ENCODE results near the gene EP400.

EP400 gene

DNA sequence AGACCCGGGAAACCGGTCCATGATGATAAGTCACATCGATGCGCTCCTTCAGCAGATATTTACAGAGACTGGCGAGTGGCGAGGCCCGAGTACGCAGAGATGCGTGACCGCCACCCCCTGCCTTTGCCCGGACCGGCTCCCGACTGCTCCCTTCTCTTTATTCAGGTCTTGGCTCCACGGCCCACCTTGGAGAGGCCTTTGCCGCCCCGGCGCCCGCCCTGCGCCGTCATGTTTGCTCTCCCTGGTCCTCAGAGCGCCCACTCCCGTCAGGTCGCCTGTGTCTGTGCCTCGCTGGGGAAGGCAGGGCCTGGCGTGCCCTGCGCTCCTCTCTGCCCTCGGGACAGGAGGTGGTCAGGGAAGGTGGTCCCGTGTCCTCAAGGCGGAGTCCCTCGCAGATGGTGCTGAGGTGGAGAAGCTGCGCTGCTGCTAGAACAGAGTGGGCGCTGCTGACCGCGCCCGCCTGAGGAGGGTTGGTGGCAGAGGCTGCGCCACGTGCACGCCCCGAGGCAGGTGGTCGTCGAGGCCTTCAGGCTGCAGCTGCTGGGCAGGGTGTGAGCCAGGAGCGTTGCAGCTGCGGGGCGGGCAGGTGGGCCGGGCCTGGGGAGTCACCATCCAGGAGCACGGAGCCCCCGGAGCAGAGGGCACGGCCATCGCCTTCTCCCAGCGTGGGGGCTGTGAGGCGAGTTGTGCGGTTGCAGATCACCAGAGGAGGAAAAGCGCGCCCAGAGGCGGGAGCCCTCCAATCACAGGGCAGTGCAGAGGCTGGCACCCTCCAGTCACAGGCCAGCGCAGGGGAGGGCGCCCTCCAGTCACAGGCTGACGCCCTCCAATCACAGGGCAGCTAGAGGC lies 167.2 kb downstream of the EP400 start:
- H3K27me3 ChIP-seq (ENCODE audit: control insufficient read depth in 1 of 2, insufficient read depth in 2 of 2, low read length in 2 of 2): no peaks in the 10 kb centered on the region
- H3K36me3 ChIP-seq (ENCODE audit: control insufficient read depth in 2 of 2, insufficient read depth in 2 of 2, low read length in 2 of 2): peaks cover 33 to 34% of the 10 kb centered on the region in 2 donors
- no peak overlapping the region for H3K9ac ChIP-seq (ENCODE audit: low read length in 2 of 2)
- no peak overlapping the region for H3K27ac ChIP-seq (ENCODE audit: low read length)
- H3K4me1 ChIP-seq (ENCODE audit: control insufficient read depth, insufficient read depth, low read length): peaks cover under 1% of the 10 kb centered on the region
- no peak overlapping the region for H3K4me3 ChIP-seq (ENCODE audit: low read length in 2 of 2)
- no peaks in the 10 kb centered on the region for H3K9me3 ChIP-seq (ENCODE audit: control insufficient read depth in 2 of 2, low read length in 2 of 2)

DNA sequence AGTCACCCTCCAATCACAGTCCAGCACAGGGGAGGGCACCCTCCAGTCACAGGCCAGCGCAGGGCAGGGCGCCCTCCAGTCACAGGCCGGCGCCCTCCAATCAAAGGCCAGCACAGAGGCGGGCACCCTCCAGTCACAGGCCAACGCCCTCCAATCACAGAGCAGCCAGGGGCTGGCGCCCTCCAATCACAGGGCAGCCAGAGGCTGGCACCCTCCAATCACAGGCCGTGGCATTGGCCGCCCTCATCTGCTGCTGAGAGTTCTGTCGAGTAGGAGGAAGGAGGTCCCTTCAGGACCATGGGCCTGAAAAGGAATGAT lies 167.8 kb downstream of the EP400 start:
- no peak overlapping the region for H3K4me3 ChIP-seq (ENCODE audit: low read length in 2 of 2)
- H3K9me3 ChIP-seq (ENCODE audit: control insufficient read depth in 2 of 2, low read length in 2 of 2): no peaks in the 10 kb centered on the region
- no peaks in the 10 kb centered on the region for H3K4me1 ChIP-seq (ENCODE audit: control insufficient read depth, insufficient read depth, low read length)
- no peaks in the 10 kb centered on the region for H3K27me3 ChIP-seq (ENCODE audit: control insufficient read depth in 1 of 2, insufficient read depth in 2 of 2, low read length in 2 of 2)
- no peak overlapping the region for H3K27ac ChIP-seq (ENCODE audit: low read length)
- H3K36me3 ChIP-seq (ENCODE audit: control insufficient read depth in 2 of 2, insufficient read depth in 2 of 2, low read length in 2 of 2): peaks cover 37% of the 10 kb centered on the region in 2 donors
- H3K9ac ChIP-seq (ENCODE audit: low read length in 2 of 2): no peak overlapping the region

DNA sequence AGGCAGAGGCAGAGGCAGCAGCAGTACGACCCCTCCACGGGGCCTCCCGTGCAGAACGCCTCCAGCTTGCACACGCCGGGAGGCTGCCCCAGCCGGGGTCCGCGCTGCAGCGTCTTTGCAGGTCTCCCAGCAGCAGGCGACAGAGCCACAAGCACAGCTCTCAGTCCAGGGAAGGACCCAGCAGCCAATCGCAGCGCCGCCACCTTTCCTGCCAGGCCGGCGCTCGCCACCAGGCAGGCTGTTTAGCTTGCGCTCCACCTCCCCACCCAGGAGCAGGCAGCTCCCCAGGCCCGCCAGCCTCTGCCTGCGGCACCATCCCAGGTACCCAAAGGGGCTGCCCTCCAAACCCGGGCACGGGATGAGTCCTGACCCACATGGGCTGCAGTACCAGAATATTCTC lies 169.1 kb downstream of the EP400 start:
- Histone ChIP-seq H3K4me3 (ENCODE audit: low read length in 2 of 2) (no peak overlapping the region), H3K9me3 (ENCODE audit: control insufficient read depth in 2 of 2, low read length in 2 of 2) (no peaks in the 10 kb centered on the region), H3K27me3 (ENCODE audit: control insufficient read depth in 1 of 2, insufficient read depth in 2 of 2, low read length in 2 of 2) (no peaks in the 10 kb centered on the region), H3K36me3 (ENCODE audit: control insufficient read depth in 2 of 2, insufficient read depth in 2 of 2, low read length in 2 of 2) (peaks cover 32 to 36% of the 10 kb centered on the region in 2 donors), H3K27ac (ENCODE audit: low read length) (no peak overlapping the region), H3K9ac (ENCODE audit: low read length in 2 of 2) (no peak overlapping the region), H3K4me1 (ENCODE audit: control insufficient read depth, insufficient read depth, low read length) (no peaks in the 10 kb centered on the region)

DNA sequence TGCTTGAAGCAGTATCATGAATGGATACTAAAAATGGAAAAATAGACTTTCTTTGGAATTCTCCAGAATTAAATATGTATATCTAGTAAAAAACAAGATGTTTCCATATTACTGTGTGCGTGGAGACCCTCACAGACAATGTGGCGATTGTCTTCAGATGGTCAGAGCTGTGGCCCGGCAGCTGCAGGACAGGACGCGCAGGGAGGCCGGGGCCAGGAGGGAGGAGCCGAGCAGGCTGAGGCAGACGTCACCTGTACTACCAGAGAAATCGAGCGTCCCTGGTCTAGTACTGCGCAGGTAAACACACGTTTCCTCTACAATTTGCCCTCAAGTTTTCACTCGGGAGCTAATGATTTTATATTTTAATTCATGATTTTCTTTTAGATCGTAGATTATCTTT lies 171.5 kb downstream of the EP400 start:
- Histone ChIP-seq H3K27ac (ENCODE audit: low read length) (no peak overlapping the region), H3K9ac (ENCODE audit: low read length in 2 of 2) (no peak overlapping the region), H3K4me1 (ENCODE audit: control insufficient read depth, insufficient read depth, low read length) (no peaks in the 10 kb centered on the region), H3K9me3 (ENCODE audit: control insufficient read depth in 2 of 2, low read length in 2 of 2) (no peaks in the 10 kb centered on the region), H3K27me3 (ENCODE audit: control insufficient read depth in 1 of 2, insufficient read depth in 2 of 2, low read length in 2 of 2) (no peaks in the 10 kb centered on the region), H3K4me3 (ENCODE audit: low read length in 2 of 2) (no peak overlapping the region), H3K36me3 (ENCODE audit: control insufficient read depth in 2 of 2, insufficient read depth in 2 of 2, low read length in 2 of 2) (peaks cover 29 to 36% of the 10 kb centered on the region in 2 donors)

DNA sequence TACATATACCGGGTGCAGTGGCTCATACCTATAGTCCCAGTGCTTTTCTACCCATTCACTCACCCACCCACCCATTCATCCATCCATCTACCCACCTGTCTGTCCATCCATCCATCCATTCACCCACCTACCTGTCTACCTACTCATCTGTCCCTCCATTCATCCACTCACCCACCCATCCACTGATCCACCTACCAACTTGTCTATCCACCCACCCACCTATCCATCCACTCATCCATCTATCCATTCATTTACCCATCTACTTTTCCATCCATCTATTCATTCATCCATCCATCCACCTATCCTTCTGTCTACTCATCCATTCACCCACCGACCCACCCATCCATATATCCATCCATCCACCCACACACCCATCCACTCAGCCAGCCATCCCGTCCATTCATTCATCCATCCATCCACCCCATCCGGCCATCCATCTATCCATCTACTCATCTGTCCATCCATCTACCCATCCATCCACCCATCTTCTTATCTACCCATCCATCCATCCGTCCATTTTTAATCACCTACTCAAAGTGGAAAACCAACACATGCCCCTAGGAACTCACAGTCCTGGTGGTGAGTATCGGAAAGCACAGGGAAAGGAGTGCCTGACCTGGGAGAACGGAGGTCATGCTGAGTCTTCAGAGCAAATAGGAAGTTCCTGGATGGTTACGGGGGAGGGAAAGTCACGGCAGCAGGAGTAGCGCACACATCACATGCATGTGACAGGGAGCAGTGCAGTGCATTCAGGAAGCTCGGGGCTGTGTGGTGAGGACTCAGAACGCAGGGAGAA lies 174.4 kb downstream of the EP400 start:
- H3K9me3 ChIP-seq (ENCODE audit: control insufficient read depth in 2 of 2, low read length in 2 of 2): no peaks in the 10 kb centered on the region
- no peak overlapping the region for H3K9ac ChIP-seq (ENCODE audit: low read length in 2 of 2)
- no peaks in the 10 kb centered on the region for H3K27me3 ChIP-seq (ENCODE audit: control insufficient read depth in 1 of 2, insufficient read depth in 2 of 2, low read length in 2 of 2)
- no peak overlapping the region for H3K4me3 ChIP-seq (ENCODE audit: low read length in 2 of 2)
- H3K4me1 ChIP-seq (ENCODE audit: control insufficient read depth, insufficient read depth, low read length): no peaks in the 10 kb centered on the region
- no peak overlapping the region for H3K27ac ChIP-seq (ENCODE audit: low read length)
- H3K36me3 ChIP-seq (ENCODE audit: control insufficient read depth in 2 of 2, insufficient read depth in 2 of 2, low read length in 2 of 2): peaks cover 41% of the 10 kb centered on the region in 2 donors

DNA sequence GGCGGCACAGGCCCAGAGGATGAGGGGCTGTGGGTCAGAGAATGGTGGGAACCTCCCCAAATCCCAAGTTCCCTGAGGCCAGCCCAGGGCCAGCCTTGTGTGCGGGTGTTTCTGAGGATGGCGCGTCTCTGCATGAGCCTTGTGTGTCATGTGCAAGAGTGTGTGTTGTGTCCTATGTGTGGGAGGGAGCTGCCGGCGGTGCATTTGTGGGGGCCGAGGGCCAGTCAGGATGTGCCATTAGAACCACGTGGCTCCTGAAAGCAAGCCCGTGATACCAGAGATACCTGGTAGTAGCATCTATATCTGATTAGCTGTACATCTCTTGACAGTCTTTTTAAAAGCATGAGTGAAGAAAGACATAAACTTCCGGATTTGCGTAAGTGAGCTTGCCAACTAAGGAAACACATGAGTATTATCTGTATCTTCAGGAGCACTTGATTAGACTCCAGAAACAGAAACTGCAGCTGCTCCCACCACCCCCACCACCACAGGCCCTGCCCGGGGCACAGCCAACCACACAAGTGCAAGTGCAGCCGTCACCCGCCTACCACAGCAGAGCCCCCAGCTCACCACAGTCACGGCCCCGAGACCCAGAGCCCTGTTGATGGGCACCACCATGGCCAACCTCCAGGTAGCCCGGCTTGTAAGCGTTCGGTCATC lies 175.2 kb downstream of the EP400 start:
- no peaks in the 10 kb centered on the region for H3K27me3 ChIP-seq (ENCODE audit: control insufficient read depth in 1 of 2, insufficient read depth in 2 of 2, low read length in 2 of 2)
- peaks cover 41% of the 10 kb centered on the region in 2 donors for H3K36me3 ChIP-seq (ENCODE audit: control insufficient read depth in 2 of 2, insufficient read depth in 2 of 2, low read length in 2 of 2)
- no peak overlapping the region for H3K27ac ChIP-seq (ENCODE audit: low read length)
- no peaks in the 10 kb centered on the region for H3K9me3 ChIP-seq (ENCODE audit: control insufficient read depth in 2 of 2, low read length in 2 of 2)
- H3K9ac ChIP-seq (ENCODE audit: low read length in 2 of 2): no peak overlapping the region
- no peaks in the 10 kb centered on the region for H3K4me1 ChIP-seq (ENCODE audit: control insufficient read depth, insufficient read depth, low read length)
- no peak overlapping the region for H3K4me3 ChIP-seq (ENCODE audit: low read length in 2 of 2)

DNA sequence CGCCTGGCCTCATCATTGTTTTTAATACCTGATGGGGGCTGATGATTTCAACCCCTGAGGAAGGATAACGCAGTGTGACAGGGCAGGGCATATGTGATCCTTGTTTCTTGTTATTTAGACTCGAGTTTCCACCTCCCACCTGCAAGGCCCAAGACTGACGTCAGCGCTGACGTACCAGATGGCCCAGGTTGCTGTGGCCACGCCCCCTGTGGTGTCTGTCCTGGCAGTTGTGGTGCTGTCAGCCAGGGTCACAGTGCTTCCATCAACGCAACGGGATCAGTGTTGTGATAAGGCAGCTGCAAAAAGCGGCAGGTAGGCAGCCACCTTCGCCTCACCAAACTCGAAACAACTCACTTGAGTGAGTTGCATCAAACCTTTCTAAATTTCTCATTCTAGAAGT lies 176.0 kb downstream of the EP400 start:
- Histone ChIP-seq H3K9me3 (ENCODE audit: control insufficient read depth in 2 of 2, low read length in 2 of 2) (no peaks in the 10 kb centered on the region), H3K27ac (ENCODE audit: low read length) (no peak overlapping the region), H3K27me3 (ENCODE audit: control insufficient read depth in 1 of 2, insufficient read depth in 2 of 2, low read length in 2 of 2) (no peaks in the 10 kb centered on the region), H3K36me3 (ENCODE audit: control insufficient read depth in 2 of 2, insufficient read depth in 2 of 2, low read length in 2 of 2) (peaks cover 37 to 40% of the 10 kb centered on the region in 2 donors), H3K4me1 (ENCODE audit: control insufficient read depth, insufficient read depth, low read length) (no peaks in the 10 kb centered on the region), H3K4me3 (ENCODE audit: low read length in 2 of 2) (no peak overlapping the region), H3K9ac (ENCODE audit: low read length in 2 of 2) (no peak overlapping the region)

DNA sequence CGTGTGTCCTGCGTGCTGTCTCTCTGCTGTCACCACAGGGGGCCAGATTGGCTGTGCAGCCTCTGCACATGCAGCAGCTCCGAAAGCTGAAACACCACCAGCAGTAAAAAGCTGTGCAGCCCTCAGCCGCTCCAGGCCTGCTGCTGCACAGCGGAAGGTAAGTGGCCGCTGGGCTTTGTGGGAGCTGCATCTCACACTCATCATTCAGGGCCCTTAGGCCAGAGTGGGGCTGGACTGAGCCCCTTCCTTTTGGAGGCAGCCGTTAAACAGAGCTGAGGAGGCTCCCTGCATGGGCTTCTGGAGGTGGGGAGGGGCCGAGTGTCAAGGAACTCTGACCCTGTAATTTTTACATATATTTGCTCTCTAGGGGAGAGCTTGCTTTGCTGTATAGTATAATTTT lies 177.3 kb downstream of the EP400 start:
- Histone ChIP-seq H3K9me3 (ENCODE audit: control insufficient read depth in 2 of 2, low read length in 2 of 2) (no peaks in the 10 kb centered on the region), H3K27me3 (ENCODE audit: control insufficient read depth in 1 of 2, insufficient read depth in 2 of 2, low read length in 2 of 2) (no peaks in the 10 kb centered on the region), H3K4me3 (ENCODE audit: low read length in 2 of 2) (no peak overlapping the region), H3K9ac (ENCODE audit: low read length in 2 of 2) (no peak overlapping the region), H3K36me3 (ENCODE audit: control insufficient read depth in 2 of 2, insufficient read depth in 2 of 2, low read length in 2 of 2) (peaks cover 30 to 33% of the 10 kb centered on the region in 2 donors), H3K4me1 (ENCODE audit: control insufficient read depth, insufficient read depth, low read length) (no peaks in the 10 kb centered on the region), H3K27ac (ENCODE audit: low read length) (no peak overlapping the region)

DNA sequence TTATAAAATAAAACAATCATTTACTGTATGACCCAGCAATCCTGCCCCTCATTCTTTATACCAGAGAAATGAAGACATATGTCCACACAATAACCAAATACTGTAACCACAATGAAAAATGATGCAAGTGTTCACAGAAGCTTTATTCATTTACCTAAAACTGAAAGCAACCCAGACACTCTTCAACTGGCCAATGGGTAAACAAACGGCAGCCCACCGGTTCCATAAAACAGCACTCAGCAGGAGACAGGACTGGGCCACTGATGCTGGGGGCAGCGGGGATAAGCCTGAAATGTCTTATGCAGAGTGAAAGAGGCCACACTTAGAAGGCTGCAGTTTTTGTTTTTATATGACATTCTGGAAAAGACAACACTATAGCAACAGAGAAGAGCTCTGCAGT lies 179.3 kb downstream of the EP400 start:
- Histone ChIP-seq H3K4me1 (ENCODE audit: control insufficient read depth, insufficient read depth, low read length) (no peaks in the 10 kb centered on the region), H3K36me3 (ENCODE audit: control insufficient read depth in 2 of 2, insufficient read depth in 2 of 2, low read length in 2 of 2) (peaks cover 23 to 29% of the 10 kb centered on the region in 2 donors), H3K9ac (ENCODE audit: low read length in 2 of 2) (no peak overlapping the region), H3K27me3 (ENCODE audit: control insufficient read depth in 1 of 2, insufficient read depth in 2 of 2, low read length in 2 of 2) (no peaks in the 10 kb centered on the region), H3K27ac (ENCODE audit: low read length) (no peak overlapping the region), H3K4me3 (ENCODE audit: low read length in 2 of 2) (no peak overlapping the region), H3K9me3 (ENCODE audit: control insufficient read depth in 2 of 2, low read length in 2 of 2) (no peaks in the 10 kb centered on the region)

DNA sequence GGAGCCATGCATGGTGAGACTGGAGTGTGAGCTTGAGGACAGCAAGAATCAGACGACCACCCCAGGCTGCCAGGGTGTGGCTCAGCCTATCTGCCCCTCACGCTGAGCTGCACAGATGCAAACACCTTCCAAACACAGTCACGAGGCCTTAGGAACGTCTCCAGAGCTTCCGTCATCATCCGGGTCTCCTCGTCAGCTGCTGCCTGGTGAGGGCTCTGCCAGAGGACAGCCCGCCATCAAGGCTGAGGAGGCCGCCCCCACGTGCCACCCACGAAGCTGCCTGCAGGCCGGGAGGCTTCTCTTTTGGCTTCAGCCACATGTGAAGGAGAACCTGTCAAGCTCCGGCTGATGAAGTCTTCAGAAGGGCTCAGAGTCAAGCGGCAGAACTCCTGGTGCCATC lies 180.9 kb downstream of the EP400 start:
- Histone ChIP-seq H3K4me3 (ENCODE audit: low read length in 2 of 2) (no peak overlapping the region), H3K36me3 (ENCODE audit: control insufficient read depth in 2 of 2, insufficient read depth in 2 of 2, low read length in 2 of 2) (peaks cover 12 to 21% of the 10 kb centered on the region in 2 donors), H3K27ac (ENCODE audit: low read length) (no peak overlapping the region), H3K27me3 (ENCODE audit: control insufficient read depth in 1 of 2, insufficient read depth in 2 of 2, low read length in 2 of 2) (no peaks in the 10 kb centered on the region), H3K9me3 (ENCODE audit: control insufficient read depth in 2 of 2, low read length in 2 of 2) (no peaks in the 10 kb centered on the region), H3K9ac (ENCODE audit: low read length in 2 of 2) (no peak overlapping the region), H3K4me1 (ENCODE audit: control insufficient read depth, insufficient read depth, low read length) (no peaks in the 10 kb centered on the region)

Data from stomach smooth muscle (tissue), 2 donors.